HG03103 (cell line): ENCODE results near the gene QSOX2.

ENCODE experiments used
- ATAC-seq: cut with Tn5 transposase; IDR thresholded peaks from one replicate; pipeline ENCODE4 v1.9.1; 2021; ENCODE audit warnings: low read depth; ENCODE audit not compliant: unreplicated experiment

QSOX2 gene

GRCh38 chr9:136225366-136225747 lies 20.3 kb downstream of the QSOX2 start:
- no peak for ATAC-seq

- ATAC-seq: no peak
These were observed 21.6 kb downstream of the QSOX2 start for GRCh38 chr9:136223871-136224640.

GRCh38 chr9:136222906-136223285 lies 22.7 kb downstream of the QSOX2 start:
- no peak for ATAC-seq

- ATAC-seq: no peak
These were observed 23.3 kb downstream of the QSOX2 start for GRCh38 chr9:136222166-136222905.

GRCh38 chr9:136220017-136220729 lies 25.4 kb downstream of the QSOX2 start:
- no peak for ATAC-seq

- ATAC-seq: no peak
These were observed 26.3 kb downstream of the QSOX2 start for GRCh38 chr9:136219276-136219675.

GRCh38 chr9:136218673-136219072 lies 26.9 kb downstream of the QSOX2 start:
- no peak for ATAC-seq

- ATAC-seq: no peak
These were observed 27.3 kb downstream of the QSOX2 start for GRCh38 chr9:136218271-136218670.

- ATAC-seq: no peak
These were observed 28.9 kb downstream of the QSOX2 start for GRCh38 chr9:136216541-136217244.

GRCh38 chr9:136213733-136214132 lies 31.9 kb downstream of the QSOX2 start:
- no peak for ATAC-seq

GRCh38 chr9:136212345-136212950 lies 33.2 kb downstream of the QSOX2 start:
- ATAC-seq: no peak

- no peak for ATAC-seq
These were observed 33.9 kb downstream of the QSOX2 start for GRCh38 chr9:136211441-136212344.

GRCh38 chr9:136211006-136211405 lies 34.6 kb downstream of the QSOX2 start:
- no peak for ATAC-seq

- no peak for ATAC-seq
These were observed 35.3 kb downstream of the QSOX2 start for GRCh38 chr9:136210276-136210675.

- no peak for ATAC-seq
These were observed 35.8 kb downstream of the QSOX2 start for GRCh38 chr9:136209786-136210185.

GRCh38 chr9:136209232-136209631 lies 36.4 kb downstream of the QSOX2 start:
- no peak for ATAC-seq

GRCh38 chr9:136208675-136209074 lies 36.9 kb downstream of the QSOX2 start:
- ATAC-seq: no peak

- ATAC-seq: no peak
These were observed 38.0 kb downstream of the QSOX2 start for GRCh38 chr9:136207616-136208015.

- ATAC-seq: no peak
These were observed 38.9 kb downstream of the QSOX2 start for GRCh38 chr9:136206602-136207275.
